CD4-positive, alpha-beta T cell treated with Interleukin-4 for 1 hour (primary cell): Measurements from ENCODE around the gene ARHGAP28.
"Not testable (repeated sequence)": the region's sequence is repeated elsewhere in the genome, so short reads cannot be mapped to it uniquely, and the experiment has no call there.

Experiments
- DNase-seq, 2 donors: peaks; one replicate each; pipeline ENCODE4 v3.0.0-alpha.2; 2020 to 2022

The ARHGAP28 gene

GRCh38 chr18:6778459-6779247 lies 49.1 kb downstream of the ARHGAP28 start:
- DNase-seq = no peak

GRCh38 chr18:6781142-6781714 lies 51.7 kb downstream of the ARHGAP28 start:
- DNase-seq = no peak

- DNase-seq = no peak
Observed at GRCh38 chr18:6781796-6782195, 52.3 kb downstream of the ARHGAP28 start.

GRCh38 chr18:6782861-6783260 lies 53.3 kb downstream of the ARHGAP28 start:
- no peak for DNase-seq

GRCh38 chr18:6784046-6784445 lies 54.5 kb downstream of the ARHGAP28 start:
- DNase-seq = no peak

- DNase-seq = no peak
Observed at GRCh38 chr18:6785001-6785400, 55.5 kb downstream of the ARHGAP28 start.

GRCh38 chr18:6785411-6785810 lies 55.9 kb downstream of the ARHGAP28 start:
- DNase-seq = no peak

- DNase-seq = no peak
Observed at GRCh38 chr18:6792391-6792790, 62.9 kb downstream of the ARHGAP28 start.

GRCh38 chr18:6793455-6793854 lies 63.9 kb downstream of the ARHGAP28 start:
- DNase-seq = no peak

GRCh38 chr18:6793986-6794385 lies 64.5 kb downstream of the ARHGAP28 start:
- DNase-seq = no peak

GRCh38 chr18:6795307-6795706 lies 65.8 kb downstream of the ARHGAP28 start:
- DNase-seq = no peak

GRCh38 chr18:6796511-6796910 lies 67.0 kb downstream of the ARHGAP28 start:
- no peak for DNase-seq

- no peak for DNase-seq
Observed at GRCh38 chr18:6797171-6797570, 67.7 kb downstream of the ARHGAP28 start.

GRCh38 chr18:6798896-6799295 lies 69.4 kb downstream of the ARHGAP28 start:
- DNase-seq = no peak

- DNase-seq = not testable (repeated sequence)
Observed at GRCh38 chr18:6800309-6800708, 70.8 kb downstream of the ARHGAP28 start.

- no peak for DNase-seq
Observed at GRCh38 chr18:6807515-6808257, 78.2 kb downstream of the ARHGAP28 start.

GRCh38 chr18:6810191-6810590 lies 80.7 kb downstream of the ARHGAP28 start:
- no peak for DNase-seq

- no peak for DNase-seq
Observed at GRCh38 chr18:6811816-6812215, 82.3 kb downstream of the ARHGAP28 start.

GRCh38 chr18:6814882-6815425 lies 85.4 kb downstream of the ARHGAP28 start:
- no peak for DNase-seq

- no peak for DNase-seq
Observed at GRCh38 chr18:6816154-6816553, 86.6 kb downstream of the ARHGAP28 start.

GRCh38 chr18:6819332-6819731 lies 89.8 kb downstream of the ARHGAP28 start:
- DNase-seq = no peak

GRCh38 chr18:6820314-6820713 lies 90.8 kb downstream of the ARHGAP28 start:
- no peak for DNase-seq

- DNase-seq = no peak
Observed at GRCh38 chr18:6821356-6821755, 91.8 kb downstream of the ARHGAP28 start.

- not testable (repeated sequence) for DNase-seq
Observed at GRCh38 chr18:6827161-6827560, 97.6 kb downstream of the ARHGAP28 start.
